HL-60 (cell line): ENCODE results near the gene MED13L.

ENCODE experiments used
- DNase-seq, 2 experiments: peaks; one replicate each; pipeline ENCODE4 v3.0.0-alpha.2; 2010 to 2020; ENCODE audit warnings: low read depth in 1 of 2, low spot score in 1 of 2
- H3K27ac ChIP-seq: fragments of 250-450 bp; sonication (Bioruptor Pico); replicated peaks from 2 replicates; pipeline ENCODE4 v1.5.1; 2020; ENCODE audit warnings: mild to moderate bottlenecking, moderate library complexity
- H3K27me3 ChIP-seq: fragments of 250-450 bp; sonication (Bioruptor Pico); 2 replicates; pipeline ENCODE4 v1.5.1; 2021; ENCODE audit warnings: mild to moderate bottlenecking, moderate library complexity; ENCODE audit not compliant: insufficient read depth, poor library complexity, severe bottlenecking
- H3K4me3 ChIP-seq: replicated peaks from 2 replicates; pipeline ENCODE4 v1.5.1; 2011; ENCODE audit warnings: mild to moderate bottlenecking, control low read depth, low read length; ENCODE audit not compliant: insufficient read depth
- CTCF ChIP-seq: IDR thresholded peaks from one replicate; pipeline ENCODE4 v1.5.1; 2011; ENCODE audit warnings: low read length, control low read depth, inconsistent platforms; ENCODE audit not compliant: insufficient read depth
- GABPA ChIP-seq: IDR thresholded peaks from 2 replicates; pipeline ENCODE4 v1.6.1; 2012; ENCODE audit warnings: low read depth
- POLR2AphosphoS5 ChIP-seq: IDR thresholded peaks from 2 replicates; pipeline ENCODE4 v1.6.1; 2012; ENCODE audit warnings: low read depth
- REST ChIP-seq: IDR thresholded peaks from 2 replicates; pipeline ENCODE4 v1.6.1; 2012; ENCODE audit warnings: low read depth; ENCODE audit not compliant: insufficient replicate concordance
- SPI1 ChIP-seq: IDR thresholded peaks from 2 replicates; pipeline ENCODE4 v1.6.1; 2012; ENCODE audit warnings: low read depth, mild to moderate bottlenecking, borderline replicate concordance

MED13L gene

GRCh38 chr12:116217045-116217735, 60.3 kb downstream of the MED13L start:
- TF ChIP-seq SPI1 (no peak), GABPA (no peak), POLR2AphosphoS5 (no peak), REST (no peak)
- DNase-seq = no peak
- Histone ChIP-seq H3K27ac (no peak overlapping the region), H3K4me3 (no peak overlapping the region), H3K27me3 (no peaks in the 10 kb centered on the region)

GRCh38 chr12:116216022-116216756, 61.3 kb downstream of the MED13L start:
- Histone ChIP-seq H3K4me3 (no peak overlapping the region), H3K27me3 (no peaks in the 10 kb centered on the region), H3K27ac (no peak overlapping the region)
- no peak for DNase-seq
- TF ChIP-seq POLR2AphosphoS5 = no peak
- TF ChIP-seq SPI1 = no peak
- no peak for TF ChIP-seq CTCF

GRCh38 chr12:116215023-116215422, 62.5 kb downstream of the MED13L start:
- Histone ChIP-seq H3K27ac (no peak overlapping the region), H3K27me3 (no peaks in the 10 kb centered on the region), H3K4me3 (no peak overlapping the region)
- no peak for DNase-seq
- TF ChIP-seq CTCF (no peak), SPI1 (no peak), REST (no peak), POLR2AphosphoS5 (no peak), GABPA (no peak)

- Histone ChIP-seq H3K27me3 (no peaks in the 10 kb centered on the region), H3K4me3 (no peak overlapping the region), H3K27ac (no peak overlapping the region)
- DNase-seq = no peak
- TF ChIP-seq GABPA (no peak), SPI1 (no peak), POLR2AphosphoS5 (no peak), REST (no peak), CTCF (no peak)
Measured at GRCh38 chr12:116213885-116214527, 63.5 kb downstream of the MED13L start.
